Skeletal muscle cell (primary cell): ENCODE data around the gene HERC2.
"Not testable (repeated sequence)": the region's sequence is repeated elsewhere in the genome, so short reads cannot be mapped to it uniquely, and the experiment has no call there.

Source experiments
- DNase-seq: peaks from one replicate; pipeline ENCODE4 v3.0.0-alpha.2; 2010; ENCODE audit warnings: low read depth
- H3K4me3 ChIP-seq: 2 replicates; pipeline ENCODE4 v1.5.1; 2011; ENCODE audit warnings: low read depth, mild to moderate bottlenecking, control low read depth, low read length, moderate library complexity

Gene HERC2

GRCh38 chr15:28286659-28287058 is 35.3 kb downstream of the HERC2 start:
- not testable (repeated sequence) for H3K4me3 ChIP-seq, DNase-seq

- no peak for DNase-seq
- H3K4me3 ChIP-seq: no peak overlapping the region
These were observed 35.9 kb downstream of the HERC2 start for GRCh38 chr15:28286031-28286430.

- no peak for DNase-seq
- H3K4me3 ChIP-seq: no peak overlapping the region
These were observed 40.1 kb downstream of the HERC2 start for GRCh38 chr15:28281876-28282275.

- no peak overlapping the region for H3K4me3 ChIP-seq
- no peak for DNase-seq
These were observed 47.3 kb downstream of the HERC2 start for GRCh38 chr15:28274635-28275034.

- H3K4me3 ChIP-seq: no peak overlapping the region
- no peak for DNase-seq
These were observed 47.9 kb downstream of the HERC2 start for GRCh38 chr15:28273873-28274610.

GRCh38 chr15:28273468-28273867 is 48.5 kb downstream of the HERC2 start:
- no peak overlapping the region for H3K4me3 ChIP-seq
- DNase-seq: no peak

- no peak overlapping the region for H3K4me3 ChIP-seq
- no peak for DNase-seq
These were observed 49.4 kb downstream of the HERC2 start for GRCh38 chr15:28272587-28272986.

GRCh38 chr15:28271697-28272260 is 50.2 kb downstream of the HERC2 start:
- no peak overlapping the region for H3K4me3 ChIP-seq
- no peak for DNase-seq

GRCh38 chr15:28269097-28269496 is 52.9 kb downstream of the HERC2 start:
- no peak for DNase-seq
- no peak overlapping the region for H3K4me3 ChIP-seq

GRCh38 chr15:28267727-28268126 is 54.3 kb downstream of the HERC2 start:
- no peak for DNase-seq
- H3K4me3 ChIP-seq: no peak overlapping the region

- H3K4me3 ChIP-seq: no peak overlapping the region
- DNase-seq: no peak
These were observed 56.5 kb downstream of the HERC2 start for GRCh38 chr15:28265334-28266019.

GRCh38 chr15:28264166-28264565 is 57.8 kb downstream of the HERC2 start:
- DNase-seq: no peak

GRCh38 chr15:28262438-28262837 is 59.5 kb downstream of the HERC2 start:
- H3K4me3 ChIP-seq: no peak overlapping the region
- no peak for DNase-seq

More at GRCh38 chr15:28264166-28264565, 57.8 kb downstream of the HERC2 start:
- no peak overlapping the region for H3K4me3 ChIP-seq

GRCh38 chr15:28260722-28261121 is 61.3 kb downstream of the HERC2 start:
- DNase-seq: no peak

GRCh38 chr15:28260317-28260716 is 61.7 kb downstream of the HERC2 start:
- no peak for DNase-seq
- no peak overlapping the region for H3K4me3 ChIP-seq

More at GRCh38 chr15:28260722-28261121, 61.3 kb downstream of the HERC2 start:
- H3K4me3 ChIP-seq: no peak overlapping the region

- no peak for DNase-seq
These were observed 66.0 kb downstream of the HERC2 start for GRCh38 chr15:28255965-28256364.

GRCh38 chr15:28252831-28253230 is 69.1 kb downstream of the HERC2 start:
- no peak for DNase-seq
- H3K4me3 ChIP-seq: no peak overlapping the region

More at GRCh38 chr15:28255965-28256364, 66.0 kb downstream of the HERC2 start:
- no peak overlapping the region for H3K4me3 ChIP-seq

- DNase-seq: no peak
- H3K4me3 ChIP-seq: no peak overlapping the region
These were observed 75.4 kb downstream of the HERC2 start for GRCh38 chr15:28246605-28247004.

- no peak overlapping the region for H3K4me3 ChIP-seq
- DNase-seq: no peak
These were observed 78.1 kb downstream of the HERC2 start for GRCh38 chr15:28243901-28244300.

- H3K4me3 ChIP-seq: no peak overlapping the region
- DNase-seq: no peak
These were observed 78.6 kb downstream of the HERC2 start for GRCh38 chr15:28243399-28243798.

GRCh38 chr15:28238296-28238695 is 83.7 kb downstream of the HERC2 start:
- not testable (repeated sequence) for DNase-seq, H3K4me3 ChIP-seq
